SH-SY5Y (cell line): Measurements from ENCODE around the gene MARS1.

ENCODE experiments used
- GATA2 ChIP-seq: IDR thresholded peaks from 2 replicates; pipeline ENCODE4 v1.6.1; 2011; ENCODE audit warnings: mild to moderate bottlenecking, low read depth, low read length
- GATA3 ChIP-seq: IDR thresholded peaks from 2 replicates; pipeline ENCODE4 v1.6.1; 2011; ENCODE audit warnings: low read depth, mild to moderate bottlenecking, low read length, moderate library complexity

DNA sequence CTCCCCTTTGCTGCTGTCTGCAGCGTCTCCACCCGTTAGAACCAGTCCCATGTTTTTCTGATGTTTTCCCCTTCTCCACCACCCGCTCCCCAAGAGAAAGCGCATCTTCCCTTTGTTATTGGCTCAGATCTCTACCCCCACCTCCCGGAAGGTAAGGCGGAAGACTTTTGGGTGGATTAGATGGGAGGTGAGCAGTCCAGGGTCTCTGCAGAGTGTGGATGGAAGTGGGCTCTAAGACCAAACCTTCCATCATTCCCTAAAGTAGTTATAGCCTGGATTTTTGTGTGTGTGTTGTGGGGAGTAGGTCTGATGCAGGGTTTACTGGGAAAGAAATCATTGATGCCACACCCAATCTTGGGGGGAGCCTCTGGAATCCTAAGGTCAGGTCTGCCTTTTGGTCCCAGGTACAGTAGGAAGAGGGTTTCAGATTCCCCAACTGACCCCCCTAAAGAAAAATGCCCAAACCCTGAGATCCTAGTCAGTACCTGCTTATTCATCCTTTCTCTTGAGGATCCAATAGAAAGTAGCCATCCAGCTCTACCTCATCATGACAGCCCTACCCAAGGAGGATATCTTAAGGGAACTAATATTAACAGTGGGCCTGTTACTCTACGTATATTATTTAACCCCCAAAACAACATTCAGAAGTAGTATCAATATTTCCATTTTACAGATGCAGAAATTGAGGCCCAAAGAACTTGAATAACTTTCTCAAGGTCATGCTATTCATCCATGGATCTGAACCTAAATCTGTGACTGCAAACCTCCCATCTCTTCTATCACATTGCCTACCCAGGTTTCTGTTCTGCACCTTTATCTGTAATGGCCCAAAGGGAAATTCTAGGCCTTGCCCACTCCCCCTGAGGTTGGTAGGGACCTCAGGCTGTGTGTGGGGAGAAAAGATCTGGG lies 63.0 kb downstream of the MARS1 start:
- no peak for TF ChIP-seq GATA2
- TF ChIP-seq GATA3 = no peak
